ENCODE data around the gene SCUBE3.
A peak's percentile ranks its signal among the peaks of the same experiment; 100 is the strongest.

SCUBE3 gene

GRCh38 chr6:35280903-35281302 lies 67.1 kb downstream of the SCUBE3 start:
- H3K27me3 Mint-ChIP-seq (ENCODE audit: low read depth, poor library complexity) = peaks cover 4% of the 10 kb centered on the region
- TF ChIP-seq CTCF (IDR thresholded peaks at IDR 0.05) = no peak
- DNase-seq = no peak
- H3K27ac Mint-ChIP-seq = no peak overlapping the region
- H3K4me3 Mint-ChIP-seq = no peak overlapping the region
- no peaks in the 10 kb centered on the region for H3K9me3 Mint-ChIP-seq
- peaks cover 24% of the 10 kb centered on the region for H3K4me1 Mint-ChIP-seq
- H3K36me3 Mint-ChIP-seq (ENCODE audit: low read depth) = peaks cover 36% of the 10 kb centered on the region

- H3K27me3 Mint-ChIP-seq (ENCODE audit: low read depth, poor library complexity) = peaks cover 4% of the 10 kb centered on the region
- no peak overlapping the region for H3K27ac Mint-ChIP-seq
- no peak for TF ChIP-seq CTCF (IDR thresholded peaks at IDR 0.05)
- no peak overlapping the region for H3K4me3 Mint-ChIP-seq
- peaks cover 24% of the 10 kb centered on the region for H3K4me1 Mint-ChIP-seq
- DNase-seq = no peak
- peaks cover 49% of the 10 kb centered on the region for H3K36me3 Mint-ChIP-seq (ENCODE audit: low read depth)
- no peaks in the 10 kb centered on the region for H3K9me3 Mint-ChIP-seq
Measured at GRCh38 chr6:35282472-35282871, 68.7 kb downstream of the SCUBE3 start.

- H3K4me1 Mint-ChIP-seq = peaks cover 22% of the 10 kb centered on the region
- no peaks in the 10 kb centered on the region for H3K9me3 Mint-ChIP-seq
- no peak for DNase-seq
- peaks cover 4% of the 10 kb centered on the region for H3K27me3 Mint-ChIP-seq (ENCODE audit: low read depth, poor library complexity)
- no peak overlapping the region for H3K27ac Mint-ChIP-seq
- H3K36me3 Mint-ChIP-seq (ENCODE audit: low read depth) = peaks cover 50% of the 10 kb centered on the region
- TF ChIP-seq CTCF (IDR thresholded peaks at IDR 0.05) = no peak
- H3K4me3 Mint-ChIP-seq = no peak overlapping the region
Measured at GRCh38 chr6:35283361-35283760, 69.6 kb downstream of the SCUBE3 start.

- H3K9me3 Mint-ChIP-seq = no peaks in the 10 kb centered on the region
- H3K27ac Mint-ChIP-seq = peak overlapping the region; percentile 29
- H3K36me3 Mint-ChIP-seq (ENCODE audit: low read depth) = peaks cover 40% of the 10 kb centered on the region
- H3K27me3 Mint-ChIP-seq (ENCODE audit: low read depth, poor library complexity) = no peaks in the 10 kb centered on the region
- H3K4me3 Mint-ChIP-seq = no peak overlapping the region
- H3K4me1 Mint-ChIP-seq = no peaks in the 10 kb centered on the region
- no peak for DNase-seq
- no peak for TF ChIP-seq CTCF (IDR thresholded peaks at IDR 0.05)
Measured at GRCh38 chr6:35287671-35288396, 74.1 kb downstream of the SCUBE3 start.

GRCh38 chr6:35288834-35289233 lies 75.1 kb downstream of the SCUBE3 start:
- no peak for TF ChIP-seq CTCF (IDR thresholded peaks at IDR 0.05)
- no peak overlapping the region for H3K4me3 Mint-ChIP-seq
- H3K4me1 Mint-ChIP-seq = no peaks in the 10 kb centered on the region
- DNase-seq = no peak
- no peaks in the 10 kb centered on the region for H3K9me3 Mint-ChIP-seq
- H3K27me3 Mint-ChIP-seq (ENCODE audit: low read depth, poor library complexity) = no peaks in the 10 kb centered on the region
- H3K36me3 Mint-ChIP-seq (ENCODE audit: low read depth) = peaks cover 31% of the 10 kb centered on the region
- H3K27ac Mint-ChIP-seq = peak overlapping the region; percentile 54

- Mint-ChIP-seq H3K27ac (peak overlapping the region; percentile 74), H3K36me3 (ENCODE audit: low read depth) (peaks cover 22% of the 10 kb centered on the region), H3K9me3 (no peaks in the 10 kb centered on the region), H3K4me3 (no peak overlapping the region), H3K27me3 (ENCODE audit: low read depth, poor library complexity) (no peaks in the 10 kb centered on the region), H3K4me1 (no peaks in the 10 kb centered on the region)
- no peak for TF ChIP-seq CTCF (IDR thresholded peaks at IDR 0.05)
- DNase-seq = no peak
Measured at GRCh38 chr6:35291491-35291890, 77.7 kb downstream of the SCUBE3 start.

All from nephron progenitor cell (in vitro differentiated cells).